K562 (cell line): ENCODE measurements around the gene TIMM50.

Experiments
- CREM ChIP-seq: IDR thresholded peaks from 2 replicates; pipeline ENCODE4 v1.6.1; 2014; ENCODE audit warnings: antibody characterized with exemption, low read depth
- CTCF ChIP-seq, 3 experiments: IDR thresholded peaks in 2 of 3; conservative IDR thresholded peaks in 1 of 3; 2 replicates each; pipeline ENCODE4 v1.5.1; 2011 to 2012; ENCODE audit warnings: low read length in 3 of 3, mild to moderate bottlenecking in 3 of 3, control low read depth in 2 of 3, improper control_type of control experiment in 1 of 3, inconsistent platforms in 1 of 3, low read depth in 1 of 3, mixed read lengths in 1 of 3, moderate library complexity in 1 of 3; ENCODE audit not compliant: insufficient read depth in 2 of 3
- JUNB ChIP-seq: fragments of 450-650 bp; formaldehyde crosslinking; conservative IDR thresholded peaks from 2 replicates; pipeline ENCODE4 v1.4.0; 2020; ENCODE audit warnings: mild to moderate bottlenecking
- NR3C1 ChIP-seq: sonication (generic); formaldehyde crosslinking; IDR thresholded peaks from 2 replicates; pipeline ENCODE4 v1.8.1; 2022; ENCODE audit warnings: missing genetic modification reagents
- PCBP1 ChIP-seq: fragments of 200-400 bp; formaldehyde crosslinking; IDR thresholded peaks from 2 replicates; pipeline ENCODE4 v1.6.1; 2018; ENCODE audit warnings: mild to moderate bottlenecking, low read depth, low read length; ENCODE audit not compliant: poor library complexity, severe bottlenecking
- PTBP1 ChIP-seq: fragments of 200-400 bp; formaldehyde crosslinking; IDR thresholded peaks from 2 replicates; pipeline ENCODE4 v1.6.1; 2017; ENCODE audit warnings: low read depth, low read length
- RCOR1 ChIP-seq, 2 experiments: IDR thresholded peaks; 2 replicates each; pipeline ENCODE4 v1.6.1; 2012; ENCODE audit warnings: low read depth in 2 of 2, low read length in 2 of 2, borderline replicate concordance in 1 of 2, improper control_type of control experiment in 1 of 2
- SP1 ChIP-seq: sonication (generic); formaldehyde crosslinking; IDR thresholded peaks from 2 replicates; pipeline ENCODE4 v1.8.1; 2022; ENCODE audit warnings: mild to moderate bottlenecking, missing genetic modification reagents
- ZBTB33 ChIP-seq: sonication (generic); formaldehyde crosslinking; IDR thresholded peaks from 2 replicates; pipeline ENCODE4 v1.8.1; 2023; ENCODE audit warnings: mild to moderate bottlenecking, missing genetic modification reagents

- TF ChIP-seq RCOR1 (IDR thresholded peaks at IDR 0.05; ENCODE audit: borderline replicate concordance in 1 of 2, low read depth in 2 of 2, low read length in 2 of 2) (no peak), CTCF (IDR thresholded peaks at IDR 0.05 in 2 of 3, conservative IDR thresholded peaks at IDR 0.05 in 1 of 3; ENCODE audit: insufficient read depth in 2 of 3, low read depth in 1 of 3, low read length in 3 of 3) (no peak), JUNB (CRISPR knock-in tag) (no peak), SP1 (CRISPR knock-in tag) (no peak), ZBTB33 (CRISPR knock-in tag) (no peak), CREM (no peak), NR3C1 (CRISPR knock-in tag) (no peak), PCBP1 (no peak), PTBP1 (no peak)
These were observed 11.6 kb downstream of the TIMM50 start for GRCh38 chr19:39492225-39492624.
